HG03025 (cell line): ENCODE data around the gene HDGFL2.
"Not testable (repeated sequence)": the region's sequence is repeated elsewhere in the genome, so short reads cannot be mapped to it uniquely, and the experiment has no call there.

Experiments
- ATAC-seq: cut with Tn5 transposase; IDR thresholded peaks from one replicate; pipeline ENCODE4 v1.9.1; 2021; ENCODE audit warnings: mild to moderate bottlenecking, moderate library complexity; ENCODE audit not compliant: unreplicated experiment, low FRiP score

Gene HDGFL2

GRCh38 chr19:4528843-4529242 lies 56.7 kb downstream of the HDGFL2 start:
- no peak for ATAC-seq

GRCh38 chr19:4529924-4530522 lies 57.9 kb downstream of the HDGFL2 start:
- ATAC-seq, result no peak

- no peak for ATAC-seq
These were observed 59.6 kb downstream of the HDGFL2 start for GRCh38 chr19:4531562-4532165.

- no peak for ATAC-seq
These were observed 61.2 kb downstream of the HDGFL2 start for GRCh38 chr19:4533334-4533733.

GRCh38 chr19:4533835-4534424 lies 61.8 kb downstream of the HDGFL2 start:
- ATAC-seq, result no peak

GRCh38 chr19:4534836-4535658 lies 63.0 kb downstream of the HDGFL2 start, which contains the start of gene PLIN5:
PLIN5 (minus strand) TSS chr19:4535224; CDS start chr19:4534074, 1,150 bp downstream.
- no peak for ATAC-seq

- ATAC-seq, result no peak
These were observed 64.7 kb downstream of the HDGFL2 start for GRCh38 chr19:4536798-4537197.

GRCh38 chr19:4537953-4538600 lies 66.0 kb downstream of the HDGFL2 start:
- no peak for ATAC-seq

- no peak for ATAC-seq
These were observed 66.5 kb downstream of the HDGFL2 start for GRCh38 chr19:4538601-4538954.

GRCh38 chr19:4539169-4539692 lies 67.1 kb downstream of the HDGFL2 start:
- no peak for ATAC-seq

GRCh38 chr19:4539693-4540581 lies 67.8 kb downstream of the HDGFL2 start, which contains the start of gene LRG1:
LRG1 (minus strand) TSS chr19:4540036; CDS start chr19:4540013, 23 bp downstream.
- ATAC-seq, result no peak

GRCh38 chr19:4541114-4541805 lies 69.2 kb downstream of the HDGFL2 start:
- no peak for ATAC-seq

GRCh38 chr19:4541806-4542145 lies 69.7 kb downstream of the HDGFL2 start:
- ATAC-seq, result not testable (repeated sequence)

- ATAC-seq, result no peak
These were observed 71.1 kb downstream of the HDGFL2 start for GRCh38 chr19:4542896-4543841.

- ATAC-seq, result no peak
These were observed 71.9 kb downstream of the HDGFL2 start for GRCh38 chr19:4543842-4544647.

- ATAC-seq, result no peak
These were observed 75.5 kb downstream of the HDGFL2 start for GRCh38 chr19:4547303-4548237.
